ENCODE results near the gene WWOX.

The WWOX gene

GRCh38 chr16:79110242-79110641 lies 1010.8 kb downstream of the WWOX start:
- Histone ChIP-seq H4K20me1 (ENCODE audit: insufficient read depth) (no peaks in the 10 kb centered on the region), H3K4me2 (no peak overlapping the region), H3K27ac (no peak overlapping the region), H3K4me1 (ENCODE audit: low read depth, poor library complexity, severe bottlenecking) (no peaks in the 10 kb centered on the region), H3K27me3 (ENCODE audit: insufficient read depth, low read depth) (no peaks in the 10 kb centered on the region), H3K4me3 (IDR thresholded peaks at IDR 0.05; ENCODE audit: insufficient read depth, low read depth, low read length) (no peak overlapping the region), H3K36me3 (ENCODE audit: insufficient read depth) (no peaks in the 10 kb centered on the region), H3K79me2 (ENCODE audit: insufficient read depth, low read depth) (no peaks in the 10 kb centered on the region), H2AFZ (ENCODE audit: low read depth) (no peak overlapping the region), H3K9ac (no peak overlapping the region)
- no peak for TF ChIP-seq CTCF (conservative IDR thresholded peaks at IDR 0.05; ENCODE audit: low read depth, low read length)

GRCh38 chr16:79110953-79111352 lies 1011.5 kb downstream of the WWOX start:
- H3K9ac ChIP-seq, result no peak overlapping the region
- no peaks in the 10 kb centered on the region for H3K4me1 ChIP-seq (ENCODE audit: low read depth, poor library complexity, severe bottlenecking)
- no peaks in the 10 kb centered on the region for H4K20me1 ChIP-seq (ENCODE audit: insufficient read depth)
- no peaks in the 10 kb centered on the region for H3K27me3 ChIP-seq (ENCODE audit: insufficient read depth, low read depth)
- no peak overlapping the region for H3K4me2 ChIP-seq
- H2AFZ ChIP-seq (ENCODE audit: low read depth), result no peak overlapping the region
- H3K79me2 ChIP-seq (ENCODE audit: insufficient read depth, low read depth), result no peaks in the 10 kb centered on the region
- TF ChIP-seq CTCF (conservative IDR thresholded peaks at IDR 0.05; ENCODE audit: low read depth, low read length), result no peak
- no peaks in the 10 kb centered on the region for H3K36me3 ChIP-seq (ENCODE audit: insufficient read depth)
- H3K4me3 ChIP-seq (IDR thresholded peaks at IDR 0.05; ENCODE audit: insufficient read depth, low read depth, low read length), result no peak overlapping the region
- H3K27ac ChIP-seq, result no peak overlapping the region

- TF ChIP-seq CTCF (conservative IDR thresholded peaks at IDR 0.05; ENCODE audit: low read depth, low read length), result no peak
- Histone ChIP-seq H3K36me3 (ENCODE audit: insufficient read depth) (no peaks in the 10 kb centered on the region), H3K4me1 (ENCODE audit: low read depth, poor library complexity, severe bottlenecking) (no peaks in the 10 kb centered on the region), H3K4me3 (IDR thresholded peaks at IDR 0.05; ENCODE audit: insufficient read depth, low read depth, low read length) (no peak overlapping the region), H3K27me3 (ENCODE audit: insufficient read depth, low read depth) (no peaks in the 10 kb centered on the region), H2AFZ (ENCODE audit: low read depth) (no peak overlapping the region), H3K4me2 (no peak overlapping the region), H3K79me2 (ENCODE audit: insufficient read depth, low read depth) (no peaks in the 10 kb centered on the region), H3K9ac (no peak overlapping the region), H4K20me1 (ENCODE audit: insufficient read depth) (no peaks in the 10 kb centered on the region), H3K27ac (no peak overlapping the region)
These were observed 1013.0 kb downstream of the WWOX start for GRCh38 chr16:79112462-79112861.

GRCh38 chr16:79113826-79114225 lies 1014.4 kb downstream of the WWOX start:
- Histone ChIP-seq H2AFZ (ENCODE audit: low read depth) (no peak overlapping the region), H3K27ac (no peak overlapping the region), H4K20me1 (ENCODE audit: insufficient read depth) (no peaks in the 10 kb centered on the region), H3K9ac (no peak overlapping the region), H3K4me3 (IDR thresholded peaks at IDR 0.05; ENCODE audit: insufficient read depth, low read depth, low read length) (no peak overlapping the region), H3K79me2 (ENCODE audit: insufficient read depth, low read depth) (no peaks in the 10 kb centered on the region), H3K27me3 (ENCODE audit: insufficient read depth, low read depth) (no peaks in the 10 kb centered on the region), H3K4me1 (ENCODE audit: low read depth, poor library complexity, severe bottlenecking) (no peaks in the 10 kb centered on the region), H3K4me2 (no peak overlapping the region), H3K36me3 (ENCODE audit: insufficient read depth) (no peaks in the 10 kb centered on the region)
- no peak for TF ChIP-seq CTCF (conservative IDR thresholded peaks at IDR 0.05; ENCODE audit: low read depth, low read length)

- Histone ChIP-seq H3K4me1 (ENCODE audit: low read depth, poor library complexity, severe bottlenecking) (no peaks in the 10 kb centered on the region), H3K36me3 (ENCODE audit: insufficient read depth) (no peaks in the 10 kb centered on the region), H3K4me3 (IDR thresholded peaks at IDR 0.05; ENCODE audit: insufficient read depth, low read depth, low read length) (no peak overlapping the region), H2AFZ (ENCODE audit: low read depth) (no peak overlapping the region), H3K27ac (no peak overlapping the region), H3K4me2 (no peak overlapping the region), H3K27me3 (ENCODE audit: insufficient read depth, low read depth) (no peaks in the 10 kb centered on the region), H3K9ac (no peak overlapping the region), H4K20me1 (ENCODE audit: insufficient read depth) (no peaks in the 10 kb centered on the region), H3K79me2 (ENCODE audit: insufficient read depth, low read depth) (no peaks in the 10 kb centered on the region)
- TF ChIP-seq CTCF (conservative IDR thresholded peaks at IDR 0.05; ENCODE audit: low read depth, low read length), result no peak
These were observed 1015.3 kb downstream of the WWOX start for GRCh38 chr16:79114759-79115158.

Data from KMS-11 (cell line).